SK-N-SH (cell line): ENCODE measurements around the gene PYGB. TPM values are rescaled to one million over a fixed set of nuclear protein-coding genes. Genes with fewer than 3 reads are reported as not detected.
A peak's percentile ranks its signal among the peaks of the same experiment; 100 is the strongest.

Experiments
- CTCF ChIA-PET: fragments of 300-600, 350-600 bp; formaldehyde crosslinking; extraction: SDS; loops from one replicate; lab custom pipeline; 2021; lab: Yijun Ruan, JAX
- POLR2A ChIA-PET: fragments of 350-600 bp; sonication (Branson Sonifier 250); formaldehyde crosslinking; extraction: SDS; loops from one replicate; lab custom pipeline; 2020; ENCODE audit warnings: antibody characterized with exemption, inconsistent platforms; lab: Yijun Ruan, JAX
- DNase-seq: peaks from one replicate; pipeline ENCODE4 v3.0.0; 2012
- H2AFZ ChIP-seq: fragments of 200-600 bp; sonication (generic); 2 replicates; pipeline ENCODE4 v1.8.1; 2016; ENCODE audit warnings: antibody characterized with exemption, mild to moderate bottlenecking, low read depth
- H3F3A ChIP-seq: fragments of 200-600 bp; sonication (generic); replicated peaks from 2 replicates; pipeline ENCODE3; 2016; ENCODE audit warnings: antibody characterized with exemption, mild to moderate bottlenecking; ENCODE audit not compliant: insufficient read depth
- H3K27ac ChIP-seq, 2 experiments: fragments of 200-500 bp in 1 of 2; fragments of 200-600 bp in 1 of 2; sonication (Bioruptor generic) in 1 of 2; sonication (generic), shearing (Covaris generic) in 1 of 2; 2 replicates each; pipeline versions ENCODE4 v1.5.1 to v1.6.1; 2014 to 2016; ENCODE audit warnings: low read depth in 2 of 2, inconsistent platforms in 1 of 2, low read length in 1 of 2, mild to moderate bottlenecking in 1 of 2, mixed read lengths in 1 of 2
- H3K27me3 ChIP-seq: fragments of 200-600 bp; sonication (generic), shearing (Covaris generic); 2 replicates; pipeline ENCODE4 v1.6.1; 2016; ENCODE audit warnings: mixed run types; ENCODE audit not compliant: insufficient read depth
- H3K36me3 ChIP-seq, 2 experiments: fragments of 200-500 bp in 1 of 2; fragments of 200-600 bp in 1 of 2; sonication (Bioruptor generic) in 1 of 2; sonication (generic) in 1 of 2; replicated peaks in 1 of 2; 2 replicates each; pipeline versions ENCODE3 to v1.5.1; 2014 to 2016; ENCODE audit warnings: low read length in 1 of 2, mild to moderate bottlenecking in 1 of 2; ENCODE audit not compliant: insufficient read depth in 2 of 2, control insufficient read depth in 1 of 2
- H3K4me1 ChIP-seq, 2 experiments: fragments of 200-500 bp in 1 of 2; fragments of 200-600 bp in 1 of 2; sonication (Bioruptor generic) in 1 of 2; sonication (generic), shearing (Covaris generic) in 1 of 2; 2 replicates each; pipeline versions ENCODE4 v1.5.1 to v1.6.1; 2014 to 2016; ENCODE audit warnings: low read depth in 1 of 2, low read length in 1 of 2, mixed run types in 1 of 2; ENCODE audit not compliant: insufficient read depth in 2 of 2, control insufficient read depth in 1 of 2
- H3K4me2 ChIP-seq: fragments of 200-600 bp; sonication (generic), shearing (Covaris generic); 2 replicates; pipeline ENCODE4 v1.6.1; 2017; ENCODE audit warnings: mixed run types
- H3K4me3 ChIP-seq, 2 experiments: fragments of 200-500 bp in 1 of 2; fragments of 200-600 bp in 1 of 2; sonication (Bioruptor generic) in 1 of 2; sonication (generic), shearing (Covaris generic) in 1 of 2; 2 replicates each; pipeline versions ENCODE4 v1.5.1 to v1.8.1; 2014 to 2016; ENCODE audit warnings: low read depth in 2 of 2, inconsistent platforms in 1 of 2, low read length in 1 of 2, mild to moderate bottlenecking in 1 of 2, mixed read lengths in 1 of 2, moderate library complexity in 1 of 2
- H3K79me2 ChIP-seq: fragments of 200-600 bp; sonication (generic); 2 replicates; pipeline ENCODE4 v1.8.1; 2017; ENCODE audit warnings: mild to moderate bottlenecking; ENCODE audit not compliant: insufficient read depth
- H3K9ac ChIP-seq: fragments of 200-600 bp; sonication (generic); 2 replicates; pipeline ENCODE4 v1.6.1; 2017; ENCODE audit warnings: mixed run types
- H3K9me2 ChIP-seq: fragments of 200-600 bp; sonication (generic); 2 replicates; pipeline ENCODE4 v1.6.1; 2017; ENCODE audit warnings: mixed run types
- H3K9me3 ChIP-seq: fragments of 200-600 bp; sonication (generic); 2 replicates; pipeline ENCODE4 v1.6.1; 2017; ENCODE audit warnings: mixed run types, mild to moderate bottlenecking, moderate library complexity
- H4K20me1 ChIP-seq: fragments of 200-600 bp; sonication (generic); 2 replicates; pipeline ENCODE4 v1.6.1; 2017; ENCODE audit warnings: mild to moderate bottlenecking, mixed run types; ENCODE audit not compliant: insufficient read depth
- EP300 ChIP-seq, 2 experiments: IDR thresholded peaks; 2 replicates each; pipeline versions ENCODE4 v1.4.0 to v1.6.1; 2012; ENCODE audit warnings: borderline replicate concordance in 1 of 2, low read depth in 1 of 2, low read length in 1 of 2
- EZH2phosphoT487 ChIP-seq: fragments of 200-600 bp; sonication (generic); IDR thresholded peaks from 2 replicates; pipeline ENCODE4 v1.6.1; 2017; ENCODE audit warnings: low read depth, mixed run types, mild to moderate bottlenecking, antibody characterized with exemption, moderate library complexity, borderline replicate concordance
- FOSL2 ChIP-seq: IDR thresholded peaks from 2 replicates; pipeline ENCODE4 v1.4.0; 2012; ENCODE audit warnings: low read depth, mild to moderate bottlenecking, moderate library complexity, borderline replicate concordance
- FOXJ3 ChIP-seq: sonication (generic); formaldehyde crosslinking; IDR thresholded peaks from 2 replicates; pipeline ENCODE4 v1.5.1; 2020; ENCODE audit warnings: mild to moderate bottlenecking, missing genetic modification reagents
- FOXM1 ChIP-seq: IDR thresholded peaks from 2 replicates; pipeline ENCODE4 v1.4.0; 2012; ENCODE audit warnings: low read depth, mild to moderate bottlenecking
- GABPA ChIP-seq: IDR thresholded peaks from 2 replicates; pipeline ENCODE4 v1.4.0; 2012; ENCODE audit warnings: low read depth, mild to moderate bottlenecking
- GATA2 ChIP-seq: sonication (generic); formaldehyde crosslinking; IDR thresholded peaks from 2 replicates; pipeline ENCODE4 v1.5.0; 2020; ENCODE audit warnings: mild to moderate bottlenecking, missing genetic modification reagents
- JUND ChIP-seq: IDR thresholded peaks from 2 replicates; pipeline ENCODE4 v1.4.0; 2012
- MEF2A ChIP-seq: IDR thresholded peaks from 2 replicates; pipeline ENCODE4 v1.4.0; 2012; ENCODE audit warnings: low read depth, borderline replicate concordance
- NRF1 ChIP-seq: IDR thresholded peaks from 2 replicates; pipeline ENCODE4 v1.6.1; 2012; ENCODE audit warnings: low read depth, mild to moderate bottlenecking, low read length
- POLR2AphosphoS5 ChIP-seq: IDR thresholded peaks from 2 replicates; pipeline ENCODE4 v1.6.1; 2012; ENCODE audit warnings: low read depth, low read length
- RAD21 ChIP-seq: IDR thresholded peaks from 2 replicates; pipeline ENCODE4 v1.6.1; 2012; ENCODE audit warnings: mild to moderate bottlenecking, low read length
- RCOR1 ChIP-seq: fragments of 150-350 bp; IDR thresholded peaks from 2 replicates; pipeline ENCODE4 v1.6.1; 2017; ENCODE audit warnings: antibody characterized with exemption, low read length
- RXRA ChIP-seq: IDR thresholded peaks from 2 replicates; pipeline ENCODE4 v1.4.0; 2012; ENCODE audit warnings: low read depth, mild to moderate bottlenecking, borderline replicate concordance
- SMC3 ChIP-seq: IDR thresholded peaks from 2 replicates; pipeline ENCODE4 v1.6.1; 2012; ENCODE audit warnings: low read depth, low read length, improper control_type of control experiment
- TAF1 ChIP-seq: IDR thresholded peaks from 2 replicates; pipeline ENCODE4 v1.6.1; 2012; ENCODE audit warnings: low read depth, mild to moderate bottlenecking, low read length, moderate library complexity, borderline replicate concordance
- TCF12 ChIP-seq: IDR thresholded peaks from 2 replicates; pipeline ENCODE4 v1.4.0; 2012
- TEAD4 ChIP-seq: IDR thresholded peaks from 2 replicates; pipeline ENCODE4 v1.4.0; 2012; ENCODE audit warnings: mild to moderate bottlenecking, borderline replicate concordance; ENCODE audit not compliant: insufficient read depth
- USF2 ChIP-seq: fragments of 150-350 bp; IDR thresholded peaks from 2 replicates; pipeline ENCODE4 v1.6.1; 2017; ENCODE audit warnings: antibody characterized with exemption, low read length, low read depth, borderline replicate concordance
- YY1 ChIP-seq: IDR thresholded peaks from 2 replicates; pipeline ENCODE4 v1.4.0; 2012; ENCODE audit warnings: low read depth, mild to moderate bottlenecking
- ZBTB33 ChIP-seq: IDR thresholded peaks from 2 replicates; pipeline ENCODE4 v1.4.0; 2012; ENCODE audit warnings: low read depth, borderline replicate concordance
- WGBS: methylation state at CpG from one replicate; pipeline ENCODE4 v1.1.6; 2017; ENCODE audit warnings: low lambda C conversion rate; 5-methylcytosine and 5-hydroxymethylcytosine counted together
- polyA plus RNA-seq, 3 experiments: library from polyadenylated mRNA; depleted of rRNA; stranded (reverse); fragments of >200 nt; gene quantifications; 2 replicates each; pipeline ENCODE4 v1.2.3, GENCODE V29; 2012
- TF ChIP-seq, protein P1 (sequence below): IDR thresholded peaks from 2 replicates; pipeline ENCODE4 v1.6.1; 2012; ENCODE audit warnings: mild to moderate bottlenecking, low read depth, low read length, moderate library complexity
- TF ChIP-seq, protein P2 (sequence below): fragments of 200-600 bp; sonication (generic); IDR thresholded peaks from 2 replicates; pipeline ENCODE4 v1.6.1; 2017; ENCODE audit warnings: antibody characterized with exemption, mild to moderate bottlenecking, moderate library complexity
- TF ChIP-seq, protein P3 (sequence below): IDR thresholded peaks from 2 replicates; pipeline ENCODE4 v1.4.0; 2012; ENCODE audit warnings: low read depth, borderline replicate concordance

The PYGB gene
- polyA plus RNA-seq, 1 of the 3 experiments (the other 2 are of a cell fraction) = 35.8 TPM

- H3K9me3 ChIP-seq = no peaks in the 10 kb centered on the region
- H3K4me3 ChIP-seq = peak overlapping the region; percentile 20 to 45; a peak in 3 of 4 replicates
- H3K4me2 ChIP-seq = peak overlapping the region; percentile 77
- no peaks in the 10 kb centered on the region for H3K27me3 ChIP-seq
- no peaks in the 10 kb centered on the region; the same call in 1 of the 2 replicates for H3K79me2 ChIP-seq
- peak; percentile 81 for DNase-seq
- WGBS = 23% methylated on average over 6 of the region's 6 CpGs
- H3K4me1 ChIP-seq = peaks cover 27 to 35% of the 10 kb centered on the region in 2 experiments; a peak in 3 of 4 replicates
- H3K9me2 ChIP-seq = no peaks in the 10 kb centered on the region
- peak overlapping the region; percentile 75 for H3K9ac ChIP-seq
- ChIA-PET CTCF (interaction anchor here (0.9 to 3.4 kb wide), 8 partner anchors 8 to 88 kb away, joined by 3 to 21 read pairs (median 5); no protein-coding TSS in a partner anchor), POLR2A (interaction anchor here (1.4 kb wide), 1 partner anchor 97 kb away, joined by 3 read pairs; the partner anchor contains the start of gene GINS1)
- peaks cover 23% of the 10 kb centered on the region for H3F3A ChIP-seq
- H2AFZ ChIP-seq = peak overlapping the region; percentile 47
- no peaks in the 10 kb centered on the region for H4K20me1 ChIP-seq
- peak overlapping the region; percentile 90 to 91 for H3K27ac ChIP-seq
- H3K36me3 ChIP-seq = peaks cover 0 to 6% of the 10 kb centered on the region in 2 experiments
- TF ChIP-seq, protein P1, sequence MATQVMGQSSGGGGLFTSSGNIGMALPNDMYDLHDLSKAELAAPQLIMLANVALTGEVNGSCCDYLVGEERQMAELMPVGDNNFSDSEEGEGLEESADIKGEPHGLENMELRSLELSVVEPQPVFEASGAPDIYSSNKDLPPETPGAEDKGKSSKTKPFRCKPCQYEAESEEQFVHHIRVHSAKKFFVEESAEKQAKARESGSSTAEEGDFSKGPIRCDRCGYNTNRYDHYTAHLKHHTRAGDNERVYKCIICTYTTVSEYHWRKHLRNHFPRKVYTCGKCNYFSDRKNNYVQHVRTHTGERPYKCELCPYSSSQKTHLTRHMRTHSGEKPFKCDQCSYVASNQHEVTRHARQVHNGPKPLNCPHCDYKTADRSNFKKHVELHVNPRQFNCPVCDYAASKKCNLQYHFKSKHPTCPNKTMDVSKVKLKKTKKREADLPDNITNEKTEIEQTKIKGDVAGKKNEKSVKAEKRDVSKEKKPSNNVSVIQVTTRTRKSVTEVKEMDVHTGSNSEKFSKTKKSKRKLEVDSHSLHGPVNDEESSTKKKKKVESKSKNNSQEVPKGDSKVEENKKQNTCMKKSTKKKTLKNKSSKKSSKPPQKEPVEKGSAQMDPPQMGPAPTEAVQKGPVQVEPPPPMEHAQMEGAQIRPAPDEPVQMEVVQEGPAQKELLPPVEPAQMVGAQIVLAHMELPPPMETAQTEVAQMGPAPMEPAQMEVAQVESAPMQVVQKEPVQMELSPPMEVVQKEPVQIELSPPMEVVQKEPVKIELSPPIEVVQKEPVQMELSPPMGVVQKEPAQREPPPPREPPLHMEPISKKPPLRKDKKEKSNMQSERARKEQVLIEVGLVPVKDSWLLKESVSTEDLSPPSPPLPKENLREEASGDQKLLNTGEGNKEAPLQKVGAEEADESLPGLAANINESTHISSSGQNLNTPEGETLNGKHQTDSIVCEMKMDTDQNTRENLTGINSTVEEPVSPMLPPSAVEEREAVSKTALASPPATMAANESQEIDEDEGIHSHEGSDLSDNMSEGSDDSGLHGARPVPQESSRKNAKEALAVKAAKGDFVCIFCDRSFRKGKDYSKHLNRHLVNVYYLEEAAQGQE = 0 out of 2 replicates have a peak, but pooled peaks have one; percentile 18
- TF ChIP-seq NRF1 (no peak), EP300 (IDR thresholded peaks at IDR 0.05; ENCODE audit: borderline replicate concordance in 1 of 2, low read depth in 1 of 2, low read length in 1 of 2) (peak; percentile 36 to 63; a peak in 2 of 4 replicates), USF2 (no peak), JUND (peak; percentile 90), TAF1 (no peak), MEF2A (no peak), RXRA (peak; percentile 78; the same call in 1 of the 2 replicates), SMC3 (peak; percentile 59), GATA2 (no peak), YY1 (no peak; the same call in 1 of the 2 replicates), ZBTB33 (no peak), FOXM1 (no peak), TCF12 (peak; percentile 47), POLR2AphosphoS5 (peak; percentile 38), FOSL2 (peak; percentile 91), FOXJ3 (CRISPR knock-in tag) (no peak), RAD21 (peak; percentile 73), EZH2phosphoT487 (no peak), GABPA (no peak), RCOR1 (no peak), TEAD4 (no peak)
- TF ChIP-seq, protein P2, sequence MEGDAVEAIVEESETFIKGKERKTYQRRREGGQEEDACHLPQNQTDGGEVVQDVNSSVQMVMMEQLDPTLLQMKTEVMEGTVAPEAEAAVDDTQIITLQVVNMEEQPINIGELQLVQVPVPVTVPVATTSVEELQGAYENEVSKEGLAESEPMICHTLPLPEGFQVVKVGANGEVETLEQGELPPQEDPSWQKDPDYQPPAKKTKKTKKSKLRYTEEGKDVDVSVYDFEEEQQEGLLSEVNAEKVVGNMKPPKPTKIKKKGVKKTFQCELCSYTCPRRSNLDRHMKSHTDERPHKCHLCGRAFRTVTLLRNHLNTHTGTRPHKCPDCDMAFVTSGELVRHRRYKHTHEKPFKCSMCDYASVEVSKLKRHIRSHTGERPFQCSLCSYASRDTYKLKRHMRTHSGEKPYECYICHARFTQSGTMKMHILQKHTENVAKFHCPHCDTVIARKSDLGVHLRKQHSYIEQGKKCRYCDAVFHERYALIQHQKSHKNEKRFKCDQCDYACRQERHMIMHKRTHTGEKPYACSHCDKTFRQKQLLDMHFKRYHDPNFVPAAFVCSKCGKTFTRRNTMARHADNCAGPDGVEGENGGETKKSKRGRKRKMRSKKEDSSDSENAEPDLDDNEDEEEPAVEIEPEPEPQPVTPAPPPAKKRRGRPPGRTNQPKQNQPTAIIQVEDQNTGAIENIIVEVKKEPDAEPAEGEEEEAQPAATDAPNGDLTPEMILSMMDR = peak; percentile 61
- TF ChIP-seq, protein P3, sequence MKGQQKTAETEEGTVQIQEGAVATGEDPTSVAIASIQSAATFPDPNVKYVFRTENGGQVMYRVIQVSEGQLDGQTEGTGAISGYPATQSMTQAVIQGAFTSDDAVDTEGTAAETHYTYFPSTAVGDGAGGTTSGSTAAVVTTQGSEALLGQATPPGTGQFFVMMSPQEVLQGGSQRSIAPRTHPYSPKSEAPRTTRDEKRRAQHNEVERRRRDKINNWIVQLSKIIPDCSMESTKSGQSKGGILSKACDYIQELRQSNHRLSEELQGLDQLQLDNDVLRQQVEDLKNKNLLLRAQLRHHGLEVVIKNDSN = peak; percentile 29; the same call in 1 of the 2 replicates
Measured at GRCh38 chr20:25310268-25310920, 62.5 kb downstream of the PYGB start.
